ENCODE data around the gene BCAT1. TPM values are rescaled to one million over a fixed set of nuclear protein-coding genes. Genes with fewer than 3 reads are reported as not detected.

Gene BCAT1
- total RNA-seq, 2 donors from 2014 or later, result 45.0 to 141 TPM

DNA sequence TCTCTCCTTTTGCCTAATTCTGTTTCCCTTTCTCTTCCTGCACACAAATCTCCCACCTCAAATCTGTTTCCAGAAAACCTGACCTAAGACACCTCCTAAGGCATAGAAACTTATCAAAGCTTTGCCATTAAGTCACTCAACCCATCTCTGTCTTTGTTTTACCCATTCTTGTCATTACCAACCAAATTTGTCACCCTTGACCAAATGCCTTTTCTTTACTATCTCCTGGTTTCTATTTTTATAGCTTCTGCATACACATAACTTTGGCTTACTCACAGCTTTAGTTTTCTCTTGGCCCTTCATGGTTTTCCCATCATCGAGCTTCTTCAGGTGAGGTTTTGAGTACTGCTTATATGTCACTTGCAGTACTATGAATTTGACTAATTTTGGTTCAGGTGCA, 184.2 kb downstream of the BCAT1 start:
- no peak overlapping the region for H3K9ac ChIP-seq (ENCODE audit: extremely low read depth, low read length, poor library complexity, severe bottlenecking)
- H3K27me3 ChIP-seq (ENCODE audit: control insufficient read depth, insufficient read depth, low read length, poor library complexity, severe bottlenecking), result no peaks in the 10 kb centered on the region
- DNase-seq, result no peak
- Mint-ChIP-seq H3K27ac (no peak overlapping the region), H3K36me3 (ENCODE audit: low read depth) (no peaks in the 10 kb centered on the region), H3K4me1 (peaks cover 20% of the 10 kb centered on the region), H3K27me3 (ENCODE audit: insufficient read depth) (no peaks in the 10 kb centered on the region), H3K4me3 (no peak overlapping the region), H3K9me3 (peaks cover 15% of the 10 kb centered on the region)
- H3K36me3 ChIP-seq (ENCODE audit: control insufficient read depth, insufficient read depth, low read length), result no peaks in the 10 kb centered on the region
- whole genome bisulfite sequencing, 2 experiments (ENCODE audit: insufficient coverage in 1 of 2, insufficient read length in 1 of 2), result 95% methylated on average over 1 of the region's 1 CpG; no CpG with 5 or more reads in 1 of the 2 experiments
- TF ChIP-seq, protein P1, sequence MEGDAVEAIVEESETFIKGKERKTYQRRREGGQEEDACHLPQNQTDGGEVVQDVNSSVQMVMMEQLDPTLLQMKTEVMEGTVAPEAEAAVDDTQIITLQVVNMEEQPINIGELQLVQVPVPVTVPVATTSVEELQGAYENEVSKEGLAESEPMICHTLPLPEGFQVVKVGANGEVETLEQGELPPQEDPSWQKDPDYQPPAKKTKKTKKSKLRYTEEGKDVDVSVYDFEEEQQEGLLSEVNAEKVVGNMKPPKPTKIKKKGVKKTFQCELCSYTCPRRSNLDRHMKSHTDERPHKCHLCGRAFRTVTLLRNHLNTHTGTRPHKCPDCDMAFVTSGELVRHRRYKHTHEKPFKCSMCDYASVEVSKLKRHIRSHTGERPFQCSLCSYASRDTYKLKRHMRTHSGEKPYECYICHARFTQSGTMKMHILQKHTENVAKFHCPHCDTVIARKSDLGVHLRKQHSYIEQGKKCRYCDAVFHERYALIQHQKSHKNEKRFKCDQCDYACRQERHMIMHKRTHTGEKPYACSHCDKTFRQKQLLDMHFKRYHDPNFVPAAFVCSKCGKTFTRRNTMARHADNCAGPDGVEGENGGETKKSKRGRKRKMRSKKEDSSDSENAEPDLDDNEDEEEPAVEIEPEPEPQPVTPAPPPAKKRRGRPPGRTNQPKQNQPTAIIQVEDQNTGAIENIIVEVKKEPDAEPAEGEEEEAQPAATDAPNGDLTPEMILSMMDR (conservative IDR thresholded peaks at IDR 0.05), result no peak
- no peak overlapping the region for H3K27ac ChIP-seq (ENCODE audit: low read depth, low read length)
- H3K9me3 ChIP-seq (ENCODE audit: control insufficient read depth, low read length), result peaks cover 11% of the 10 kb centered on the region
- no peak overlapping the region for H3K4me3 ChIP-seq (ENCODE audit: low read length)
- peaks cover 17% of the 10 kb centered on the region for H3K4me1 ChIP-seq (ENCODE audit: control insufficient read depth, insufficient read depth, low read length)

DNA sequence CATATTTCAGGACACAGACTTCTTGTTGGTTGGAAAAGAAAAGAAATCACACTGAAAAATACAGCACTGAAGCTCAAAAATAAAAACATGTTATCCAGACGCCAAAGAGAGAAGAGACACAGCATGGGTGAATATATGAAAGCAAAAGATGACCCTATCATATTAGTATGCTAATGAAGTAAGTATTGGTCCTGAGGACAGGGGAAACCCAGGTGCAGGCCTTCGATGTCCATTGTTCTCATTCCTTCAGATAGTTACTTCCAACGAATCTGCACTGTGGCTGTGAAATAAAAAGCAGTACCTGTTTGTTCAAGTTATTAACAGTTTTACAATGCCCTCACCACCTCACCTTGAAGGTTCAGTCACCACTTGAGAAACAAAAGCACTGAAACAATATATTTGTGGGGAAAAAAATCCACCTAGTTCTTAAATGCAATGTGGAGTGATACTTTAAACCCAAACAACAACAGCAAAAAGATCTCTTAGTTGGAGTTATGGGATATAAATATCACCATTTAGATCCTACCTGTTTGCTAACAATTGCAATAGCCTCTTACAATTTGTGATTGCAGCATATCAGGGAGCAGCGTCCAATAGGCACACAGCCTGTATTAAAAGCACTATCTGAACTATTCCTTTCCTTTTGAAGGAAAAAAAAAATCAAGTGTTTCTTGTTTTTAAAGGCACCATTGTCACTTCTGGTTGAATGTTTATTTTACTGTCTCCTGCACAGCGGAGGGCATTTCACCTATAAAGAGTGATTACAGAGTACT, 188.1 kb downstream of the BCAT1 start:
- Histone ChIP-seq H3K9me3 (ENCODE audit: control insufficient read depth, low read length) (no peaks in the 10 kb centered on the region), H3K27me3 (ENCODE audit: control insufficient read depth, insufficient read depth, low read length, poor library complexity, severe bottlenecking) (no peaks in the 10 kb centered on the region), H3K4me3 (ENCODE audit: low read length) (peak overlapping the region; percentile 5), H3K4me1 (ENCODE audit: control insufficient read depth, insufficient read depth, low read length) (peaks cover 19% of the 10 kb centered on the region), H3K9ac (ENCODE audit: extremely low read depth, low read length, poor library complexity, severe bottlenecking) (peak overlapping the region; percentile 22), H3K27ac (ENCODE audit: low read depth, low read length) (peak overlapping the region; percentile 69), H3K36me3 (ENCODE audit: control insufficient read depth, insufficient read depth, low read length) (no peaks in the 10 kb centered on the region)
- TF ChIP-seq, protein P1 (conservative IDR thresholded peaks at IDR 0.05), result no peak
- Mint-ChIP-seq H3K4me3 (no peak overlapping the region), H3K9me3 (no peaks in the 10 kb centered on the region), H3K27me3 (ENCODE audit: insufficient read depth) (no peaks in the 10 kb centered on the region), H3K27ac (peak overlapping the region; percentile 72), H3K36me3 (ENCODE audit: low read depth) (no peaks in the 10 kb centered on the region), H3K4me1 (peaks cover 29% of the 10 kb centered on the region)
- WGBS, 2 experiments (ENCODE audit: insufficient coverage in 1 of 2, insufficient read length in 1 of 2), result 73 to 89% methylated on average over 1 to 5 of the region's 5 CpGs
- DNase-seq, result no peak

DNA sequence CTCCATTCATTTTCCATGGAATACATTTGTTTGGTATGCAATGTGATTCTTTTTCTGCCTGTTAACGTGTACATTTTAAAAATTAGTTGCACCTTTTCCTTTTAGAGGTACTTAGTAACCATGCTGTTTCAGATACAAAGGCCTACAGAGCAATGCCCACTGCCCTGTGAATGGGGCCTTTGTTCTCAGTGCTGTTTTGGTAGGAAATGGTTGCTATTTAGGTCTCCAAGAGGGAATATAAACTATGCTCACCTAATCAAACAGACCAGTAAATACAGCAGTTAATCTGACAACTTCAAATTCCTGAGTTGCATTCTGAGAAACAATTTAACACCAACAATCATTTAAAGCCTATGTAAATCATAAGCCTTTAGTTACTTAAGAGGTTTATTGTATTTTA, 188.7 kb downstream of the BCAT1 start:
- H3K4me1 Mint-ChIP-seq, result peaks cover 33% of the 10 kb centered on the region
- TF ChIP-seq, protein P1 (conservative IDR thresholded peaks at IDR 0.05), result no peak
- Histone ChIP-seq H3K9me3 (ENCODE audit: control insufficient read depth, low read length) (no peaks in the 10 kb centered on the region), H3K9ac (ENCODE audit: extremely low read depth, low read length, poor library complexity, severe bottlenecking) (peak overlapping the region; percentile 22), H3K27me3 (ENCODE audit: control insufficient read depth, insufficient read depth, low read length, poor library complexity, severe bottlenecking) (no peaks in the 10 kb centered on the region), H3K36me3 (ENCODE audit: control insufficient read depth, insufficient read depth, low read length) (no peaks in the 10 kb centered on the region), H3K4me3 (ENCODE audit: low read length) (peak overlapping the region; percentile 5), H3K27ac (ENCODE audit: low read depth, low read length) (peak overlapping the region; percentile 69), H3K4me1 (ENCODE audit: control insufficient read depth, insufficient read depth, low read length) (peaks cover 19% of the 10 kb centered on the region)
- WGBS, 2 experiments (ENCODE audit: insufficient coverage in 1 of 2, insufficient read length in 1 of 2), result 100% methylated on average over 1 of the region's 1 CpG; no CpG with 5 or more reads in 1 of the 2 experiments
- no peak overlapping the region for H3K4me3 Mint-ChIP-seq
- no peaks in the 10 kb centered on the region for H3K27me3 Mint-ChIP-seq (ENCODE audit: insufficient read depth)
- H3K36me3 Mint-ChIP-seq (ENCODE audit: low read depth), result no peaks in the 10 kb centered on the region
- DNase-seq, result no peak
- H3K27ac Mint-ChIP-seq, result peak overlapping the region; percentile 72
- H3K9me3 Mint-ChIP-seq, result no peaks in the 10 kb centered on the region

Other genes with a start within 250 kb of the BCAT1 start
- gene DNAI7, start 246.1 kb upstream of the BCAT1 start, total RNA-seq, result 1 to 10 TPM; 1.6 TPM
- gene ETFRF1, start 246.1 kb upstream of the BCAT1 start, total RNA-seq, result 10 to 100 TPM in 1 of 2 donors, 1 to 10 TPM in 1; 9.7 to 21.4 TPM

All from endodermal cell (in vitro differentiated cells).